IMR-90 (cell line): ENCODE results near the gene ATP5F1B. TPM values are rescaled to one million over a fixed set of nuclear protein-coding genes. Genes with fewer than 3 reads are reported as not detected.

Experiments used
- ATAC-seq: fragments of 200-7000 bp; cut with Tn5 transposase; 2 replicates; pipeline ENCODE4 v1.9.1; 2020; ENCODE audit warnings: low read depth, mild to moderate bottlenecking, moderate library complexity
- BruUV-seq: library from RNA; stranded (reverse); fragments of 400-500 nt; replicated peaks from 2 replicates; lab custom pipeline; 2021; lab: Mats Ljungman, UMichigan
- CTCF ChIA-PET: fragments of 300-600 bp; formaldehyde crosslinking; extraction: SDS; loops from one replicate; lab custom pipeline; 2021; ENCODE audit warnings: antibody characterized with exemption; lab: Yijun Ruan, JAX
- POLR2A ChIA-PET: fragments of 300-600 bp; sonication (Branson Sonifier 250); formaldehyde crosslinking; loops from one replicate; lab custom pipeline; 2022; ENCODE audit warnings: antibody characterized with exemption; ENCODE audit not compliant: unreplicated experiment; lab: Charles Lee
- DNase-seq: peaks from one replicate; pipeline ENCODE4 v3.0.0; 2013
- H2AFZ ChIP-seq: replicated peaks from 2 replicates; pipeline ENCODE3; 2013; ENCODE audit warnings: low read length, mild to moderate bottlenecking; ENCODE audit not compliant: poor library complexity
- H2AK5ac ChIP-seq: 2 replicates; pipeline ENCODE4 v1.6.1; 2013; ENCODE audit warnings: low read depth, low read length, inconsistent platforms
- H2AK9ac ChIP-seq: replicated peaks from 2 replicates; pipeline ENCODE3; 2013; ENCODE audit warnings: mild to moderate bottlenecking, low read depth, low read length, moderate library complexity; ENCODE audit not compliant: poor library complexity
- H2BK120ac ChIP-seq: 2 replicates; pipeline ENCODE4 v1.6.1; 2013; ENCODE audit warnings: low read depth, low read length, inconsistent platforms
- H2BK15ac ChIP-seq: 3 replicates; pipeline ENCODE4 v1.6.1; 2013; ENCODE audit warnings: low read depth, low read length, inconsistent platforms
- H2BK20ac ChIP-seq: 2 replicates; pipeline ENCODE4 v1.6.1; 2013; ENCODE audit warnings: low read depth, mild to moderate bottlenecking, inconsistent platforms, low read length, moderate library complexity
- H2BK5ac ChIP-seq: 2 replicates; pipeline ENCODE4 v1.6.1; 2013; ENCODE audit warnings: mild to moderate bottlenecking, low read depth, low read length, inconsistent platforms; ENCODE audit not compliant: poor library complexity, severe bottlenecking
- H3K14ac ChIP-seq: replicated peaks from 2 replicates; pipeline ENCODE4 v1.6.1; 2013; ENCODE audit warnings: low read depth, low read length, inconsistent platforms
- H3K18ac ChIP-seq: 2 replicates; pipeline ENCODE4 v1.6.1; 2013; ENCODE audit warnings: low read depth, low read length, control low read depth
- H3K23ac ChIP-seq: 2 replicates; pipeline ENCODE4 v1.6.1; 2013; ENCODE audit warnings: low read depth, low read length, inconsistent platforms
- H3K27ac ChIP-seq: 2 replicates; pipeline ENCODE4 v1.5.1; 2013; ENCODE audit warnings: mild to moderate bottlenecking, control low read depth, low read length; ENCODE audit not compliant: insufficient read depth
- H3K27me3 ChIP-seq: 2 replicates; pipeline ENCODE4 v1.6.1; 2013; ENCODE audit warnings: low read length; ENCODE audit not compliant: control insufficient read depth, insufficient read depth
- H3K36me3 ChIP-seq: 2 replicates; pipeline ENCODE4 v1.6.1; 2013; ENCODE audit warnings: low read length, mixed read lengths; ENCODE audit not compliant: control insufficient read depth, insufficient read depth
- H3K4ac ChIP-seq: 2 replicates; pipeline ENCODE4 v1.6.1; 2013; ENCODE audit warnings: low read depth, low read length, inconsistent platforms
- H3K4me1 ChIP-seq: 2 replicates; pipeline ENCODE4 v1.6.1; 2013; ENCODE audit warnings: low read length, mixed read lengths; ENCODE audit not compliant: control insufficient read depth, insufficient read depth
- H3K4me2 ChIP-seq: 2 replicates; pipeline ENCODE4 v1.6.1; 2013; ENCODE audit warnings: low read depth, mild to moderate bottlenecking, control low read depth, low read length, moderate library complexity
- H3K4me3 ChIP-seq: 2 replicates; pipeline ENCODE4 v1.5.1; 2013; ENCODE audit warnings: low read depth, mild to moderate bottlenecking, control low read depth, low read length, moderate library complexity; ENCODE audit not compliant: insufficient read depth
- H3K56ac ChIP-seq: 2 replicates; pipeline ENCODE4 v1.6.1; 2013; ENCODE audit warnings: low read length, inconsistent platforms; ENCODE audit not compliant: insufficient read depth; ENCODE audit errors: extremely low read depth
- H3K79me1 ChIP-seq, 2 experiments: 2 replicates each; pipeline ENCODE4 v1.6.1; 2013; ENCODE audit warnings: low read length in 2 of 2, inconsistent platforms in 1 of 2, low read depth in 1 of 2
- H3K9ac ChIP-seq: 2 replicates; pipeline ENCODE4 v1.6.1; 2013; ENCODE audit warnings: low read depth, low read length, control low read depth
- H3K9me1 ChIP-seq: 2 replicates; pipeline ENCODE4 v1.6.1; 2013; ENCODE audit warnings: low read length, inconsistent platforms; ENCODE audit not compliant: insufficient read depth
- H3K9me3 ChIP-seq: 2 replicates; pipeline ENCODE4 v1.6.1; 2013; ENCODE audit warnings: low read length; ENCODE audit not compliant: control insufficient read depth, insufficient read depth
- H4K20me1 ChIP-seq: 2 replicates; pipeline ENCODE4 v1.6.1; 2013; ENCODE audit warnings: low read length, inconsistent platforms; ENCODE audit not compliant: insufficient read depth
- H4K5ac ChIP-seq: 2 replicates; pipeline ENCODE4 v1.6.1; 2013; ENCODE audit warnings: mild to moderate bottlenecking, low read depth, low read length, control low read depth
- H4K8ac ChIP-seq, 2 experiments: 2 replicates each; pipeline ENCODE4 v1.6.1; 2013; ENCODE audit warnings: low read depth in 2 of 2, low read length in 2 of 2, control low read depth in 1 of 2, inconsistent platforms in 1 of 2
- H4K91ac ChIP-seq: 2 replicates; pipeline ENCODE4 v1.6.1; 2013; ENCODE audit warnings: low read depth, low read length, inconsistent platforms; ENCODE audit not compliant: insufficient read depth
- BHLHE40 ChIP-seq: fragments of 150-350 bp; IDR thresholded peaks from 2 replicates; pipeline ENCODE4 v1.6.1; 2016; ENCODE audit warnings: mild to moderate bottlenecking, low read depth, low read length
- CEBPB ChIP-seq: IDR thresholded peaks from 2 replicates; pipeline ENCODE4 v1.6.1; 2012; ENCODE audit warnings: low read depth, low read length, improper control_type of control experiment
- CHD1 ChIP-seq: IDR thresholded peaks from 2 replicates; pipeline ENCODE4 v1.6.1; 2012; ENCODE audit warnings: low read depth, low read length, improper control_type of control experiment
- FOS ChIP-seq: fragments of 150-350 bp; IDR thresholded peaks from 2 replicates; pipeline ENCODE4 v1.6.1; 2016; ENCODE audit warnings: low read depth, low read length
- MAFK ChIP-seq: IDR thresholded peaks from 2 replicates; pipeline ENCODE4 v1.6.1; 2012; ENCODE audit warnings: low read depth, low read length, improper control_type of control experiment
- MAZ ChIP-seq: IDR thresholded peaks from 2 replicates; pipeline ENCODE4 v1.6.1; 2012; ENCODE audit warnings: low read depth, mild to moderate bottlenecking, low read length, improper control_type of control experiment, moderate library complexity, borderline replicate concordance
- MXI1 ChIP-seq: IDR thresholded peaks from 2 replicates; pipeline ENCODE4 v1.6.1; 2012; ENCODE audit warnings: low read depth, mild to moderate bottlenecking, low read length, moderate library complexity, borderline replicate concordance
- NFE2L2 ChIP-seq: fragments of 150-350 bp; IDR thresholded peaks from 2 replicates; pipeline ENCODE4 v1.6.1; 2016; ENCODE audit warnings: low read depth, mild to moderate bottlenecking, low read length
- POLR2A ChIP-seq: IDR thresholded peaks from 2 replicates; pipeline ENCODE4 v1.6.1; 2012; ENCODE audit warnings: mild to moderate bottlenecking, low read depth, low read length
- RAD21 ChIP-seq: IDR thresholded peaks from 2 replicates; pipeline ENCODE4 v1.6.1; 2012; ENCODE audit warnings: low read length, improper control_type of control experiment
- RCOR1 ChIP-seq: IDR thresholded peaks from 2 replicates; pipeline ENCODE4 v1.6.1; 2012; ENCODE audit warnings: mild to moderate bottlenecking, low read length, improper control_type of control experiment; ENCODE audit not compliant: insufficient replicate concordance
- RFX5 ChIP-seq: IDR thresholded peaks from 2 replicates; pipeline ENCODE4 v1.8.0; 2012; ENCODE audit warnings: low read depth, mild to moderate bottlenecking, low read length, moderate library complexity
- SMC3 ChIP-seq: fragments of 150-350 bp; IDR thresholded peaks from 2 replicates; pipeline ENCODE4 v1.6.1; 2016; ENCODE audit warnings: low read depth, mild to moderate bottlenecking, antibody characterized with exemption, low read length, moderate library complexity
- WGBS, 2 experiments: methylation state at CpG; one replicate each; pipeline versions ENCODE4 v1.1.5 to v1.1.7; 2013; ENCODE audit warnings: missing lambda C conversion rate in 2 of 2; ENCODE audit not compliant: insufficient read length in 1 of 2; ENCODE audit errors: extremely low coverage in 2 of 2; 5-methylcytosine and 5-hydroxymethylcytosine counted together
- dilution Hi-C: fragments of 300-500 bp; cut with HindIII; formaldehyde crosslinking; loops from one replicate; pipeline ENCODE4 v1.14.3; 2018; ENCODE audit warnings: low sequenced_read_pairs; ENCODE audit not compliant: unreplicated experiment
- in situ Hi-C: fragments of 300-500 bp; cut with MboI; formaldehyde crosslinking; loops from 3 replicates; pipeline ENCODE4 v1.14.3; 2019; ENCODE audit warnings: low sequenced_read_pairs, inconsistent platforms, mixed read lengths
- intact Hi-C: fragments of 100-400 bp; cut with micrococcal nuclease; formaldehyde crosslinking; loops from 2 replicates; pipeline ENCODE4 v1.10.0; 2022
- polyA plus RNA-seq, 3 experiments: library from polyadenylated mRNA; depleted of rRNA; stranded (reverse); fragments of >200 nt; gene quantifications; 2 replicates each; pipeline ENCODE4 v1.2.3, GENCODE V29; 2012; ENCODE audit warnings: low replicate concordance in 1 of 3
- total RNA-seq: library from RNA; depleted of rRNA; stranded (reverse); fragments of >200 nt; gene quantifications from 2 replicates; pipeline ENCODE4 v1.2.3, GENCODE V29; 2012
- TF ChIP-seq, protein P1 (sequence below): fragments of 150-350 bp; IDR thresholded peaks from 2 replicates; pipeline ENCODE4 v1.6.1; 2016; ENCODE audit warnings: low read depth, mild to moderate bottlenecking, low read length, moderate library complexity, borderline replicate concordance
- TF ChIP-seq, protein P2 (sequence below): fragments of 150-350 bp; IDR thresholded peaks from 2 replicates; pipeline ENCODE4 v1.6.1; 2017; ENCODE audit warnings: mild to moderate bottlenecking, antibody characterized with exemption, low read length, low read depth

Gene ATP5F1B
- total and polyA plus RNA-seq, 2 of the 4 experiments (the other 2 are of a cell fraction), result 812 to 915 TPM

DNA sequence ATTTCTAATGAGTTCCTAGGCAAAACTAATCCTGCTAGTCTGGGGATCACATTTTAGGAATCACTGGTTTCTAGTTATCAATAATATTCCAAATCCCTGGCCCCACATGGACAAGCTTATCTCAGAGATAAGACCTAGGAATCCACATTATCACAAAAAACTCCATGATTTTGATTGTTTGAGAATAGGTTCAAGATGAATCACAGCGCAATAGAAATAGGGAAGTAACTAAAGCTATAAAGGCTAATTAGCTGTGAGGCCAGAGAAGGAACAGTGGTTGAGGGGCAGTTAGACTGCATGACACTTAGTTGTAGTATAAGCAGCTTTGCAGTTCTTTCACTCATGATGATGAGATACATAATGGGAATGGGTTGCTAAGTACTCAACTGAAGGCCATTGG lies 13.1 kb upstream of the ATP5F1B start:
- ChIA-PET POLR2A (interaction anchor here (0.6 kb wide), 1 partner anchor 35 kb away, joined by 6 read pairs; no protein-coding TSS in a partner anchor), CTCF (no interaction called here)
- Histone ChIP-seq H2AK9ac (no peak overlapping the region), H3K4me3 (no peak overlapping the region), H3K9me1 (no peaks in the 10 kb centered on the region), H2AK5ac (no peak overlapping the region), H3K18ac (no peak overlapping the region), H3K79me1 (peaks cover 10 to 13% of the 10 kb centered on the region in 2 experiments; a peak in 3 of 4 replicates), H3K4ac (no peak overlapping the region), H2BK20ac (no peak overlapping the region), H3K56ac (no peak overlapping the region), H4K91ac (no peak overlapping the region), H3K36me3 (peaks cover 7% of the 10 kb centered on the region; the same call in 1 of the 2 replicates), H3K27me3 (no peaks in the 10 kb centered on the region), H2BK5ac (no peak overlapping the region), H2BK120ac (no peak overlapping the region), H3K14ac (no peak overlapping the region), H3K9ac (no peak overlapping the region), H3K9me3 (peaks cover under 1% of the 10 kb centered on the region; the same call in 1 of the 2 replicates), H4K8ac (no peak overlapping the region), H3K23ac (no peak overlapping the region), H2AFZ (no peak overlapping the region), H3K27ac (no peak overlapping the region), H4K5ac (no peak overlapping the region), H4K20me1 (no peaks in the 10 kb centered on the region), H3K4me2 (no peak overlapping the region), H2BK15ac (no peak overlapping the region), H3K4me1 (no peaks in the 10 kb centered on the region)
- TF ChIP-seq POLR2A (no peak), MXI1 (no peak), MAFK (no peak), RFX5 (no peak), SMC3 (no peak), CEBPB (no peak), RAD21 (no peak), MAZ (no peak), NFE2L2 (no peak), BHLHE40 (no peak), FOS (no peak), RCOR1 (no peak), CHD1 (no peak)
- TF ChIP-seq, protein P1, sequence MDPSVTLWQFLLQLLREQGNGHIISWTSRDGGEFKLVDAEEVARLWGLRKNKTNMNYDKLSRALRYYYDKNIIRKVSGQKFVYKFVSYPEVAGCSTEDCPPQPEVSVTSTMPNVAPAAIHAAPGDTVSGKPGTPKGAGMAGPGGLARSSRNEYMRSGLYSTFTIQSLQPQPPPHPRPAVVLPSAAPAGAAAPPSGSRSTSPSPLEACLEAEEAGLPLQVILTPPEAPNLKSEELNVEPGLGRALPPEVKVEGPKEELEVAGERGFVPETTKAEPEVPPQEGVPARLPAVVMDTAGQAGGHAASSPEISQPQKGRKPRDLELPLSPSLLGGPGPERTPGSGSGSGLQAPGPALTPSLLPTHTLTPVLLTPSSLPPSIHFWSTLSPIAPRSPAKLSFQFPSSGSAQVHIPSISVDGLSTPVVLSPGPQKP, result no peak
- TF ChIP-seq, protein P2, sequence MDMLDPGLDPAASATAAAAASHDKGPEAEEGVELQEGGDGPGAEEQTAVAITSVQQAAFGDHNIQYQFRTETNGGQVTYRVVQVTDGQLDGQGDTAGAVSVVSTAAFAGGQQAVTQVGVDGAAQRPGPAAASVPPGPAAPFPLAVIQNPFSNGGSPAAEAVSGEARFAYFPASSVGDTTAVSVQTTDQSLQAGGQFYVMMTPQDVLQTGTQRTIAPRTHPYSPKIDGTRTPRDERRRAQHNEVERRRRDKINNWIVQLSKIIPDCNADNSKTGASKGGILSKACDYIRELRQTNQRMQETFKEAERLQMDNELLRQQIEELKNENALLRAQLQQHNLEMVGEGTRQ, result no peak
- ATAC-seq (no peak; the same call in 1 of the 2 replicates), DNase-seq (no peak)
- dilution Hi-C loops (no loop called here), in situ Hi-C loops (no loop called here), intact Hi-C loops (no loop called here)
- no TSS peak for BruUV-seq
- no CpG with 5 or more reads among the region's 1 CpG for WGBS, 2 experiments
